GM21576 (cell line): ENCODE data around the gene CHRNB1.
A peak's percentile ranks its signal among the peaks of the same experiment; 100 is the strongest.
"Not testable (repeated sequence)": the region's sequence is repeated elsewhere in the genome, so short reads cannot be mapped to it uniquely, and the experiment has no call there.

Experiments
- ATAC-seq: cut with Tn5 transposase; IDR thresholded peaks from one replicate; pipeline ENCODE4 v1.9.1; 2021; ENCODE audit warnings: mild to moderate bottlenecking, moderate library complexity; ENCODE audit not compliant: unreplicated experiment

The CHRNB1 gene

GRCh38 chr17:7481842-7482741 is 37.2 kb downstream of the CHRNB1 start:
- not testable (repeated sequence) for ATAC-seq

GRCh38 chr17:7482742-7483088 is 37.9 kb downstream of the CHRNB1 start:
- not testable (repeated sequence) for ATAC-seq

GRCh38 chr17:7483255-7484066 is 38.6 kb downstream of the CHRNB1 start:
- ATAC-seq = peak; percentile 17

- ATAC-seq = peak; percentile 55
Measured at GRCh38 chr17:7484067-7484918, 39.4 kb downstream of the CHRNB1 start, which contains the start of gene POLR2A. Gene POLR2A, plus strand, starts transcription at chr17:7484366.

- no peak for ATAC-seq
Measured at GRCh38 chr17:7484919-7485377, 40.1 kb downstream of the CHRNB1 start.

- ATAC-seq = no peak
Measured at GRCh38 chr17:7486181-7486580, 41.3 kb downstream of the CHRNB1 start.

- no peak for ATAC-seq
Measured at GRCh38 chr17:7490144-7490543, 45.3 kb downstream of the CHRNB1 start.

GRCh38 chr17:7491583-7491982 is 46.7 kb downstream of the CHRNB1 start:
- ATAC-seq = no peak

- no peak for ATAC-seq
Measured at GRCh38 chr17:7493941-7494340, 49.1 kb downstream of the CHRNB1 start.

GRCh38 chr17:7495906-7496434 is 51.1 kb downstream of the CHRNB1 start:
- no peak for ATAC-seq

- ATAC-seq = no peak
Measured at GRCh38 chr17:7496470-7497183, 51.8 kb downstream of the CHRNB1 start.

GRCh38 chr17:7497228-7497627 is 52.4 kb downstream of the CHRNB1 start:
- no peak for ATAC-seq

- no peak for ATAC-seq
Measured at GRCh38 chr17:7497636-7498035, 52.8 kb downstream of the CHRNB1 start.

GRCh38 chr17:7499161-7499560 is 54.3 kb downstream of the CHRNB1 start:
- no peak for ATAC-seq

GRCh38 chr17:7501729-7502128 is 56.9 kb downstream of the CHRNB1 start:
- ATAC-seq = no peak

- ATAC-seq = no peak
Measured at GRCh38 chr17:7502171-7502847, 57.4 kb downstream of the CHRNB1 start.

- no peak for ATAC-seq
Measured at GRCh38 chr17:7502987-7503386, 58.1 kb downstream of the CHRNB1 start.

GRCh38 chr17:7503521-7503920 is 58.7 kb downstream of the CHRNB1 start:
- ATAC-seq = no peak
